Measurements from ENCODE around the gene GPR34.
"Not testable (repeated sequence)": the region's sequence is repeated elsewhere in the genome, so short reads cannot be mapped to it uniquely, and the experiment has no call there.

The GPR34 gene

DNA sequence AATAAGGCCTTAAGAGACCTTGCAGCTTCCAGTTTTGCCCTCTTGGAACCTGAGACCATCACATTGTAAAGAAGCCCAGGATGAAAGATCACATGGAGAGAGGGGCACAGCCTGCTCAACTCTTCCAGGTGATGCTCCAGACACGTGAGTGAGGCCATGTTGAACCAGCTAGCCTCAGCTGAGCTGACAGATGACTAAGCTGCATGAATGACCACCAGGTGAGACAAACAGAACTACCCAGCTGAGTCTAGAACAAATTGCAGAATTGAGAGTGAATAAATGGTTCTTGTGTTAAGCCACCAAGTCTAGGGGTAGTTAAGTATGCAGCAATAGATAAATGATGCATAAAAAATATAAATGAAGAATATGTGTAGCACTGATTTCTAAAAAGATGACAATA lies 18.4 kb downstream of the GPR34 start:
- no peak overlapping the region for H3K4me3 ChIP-seq (ENCODE audit: control insufficient read depth, low read depth, low read length)
- TF ChIP-seq, protein P1, sequence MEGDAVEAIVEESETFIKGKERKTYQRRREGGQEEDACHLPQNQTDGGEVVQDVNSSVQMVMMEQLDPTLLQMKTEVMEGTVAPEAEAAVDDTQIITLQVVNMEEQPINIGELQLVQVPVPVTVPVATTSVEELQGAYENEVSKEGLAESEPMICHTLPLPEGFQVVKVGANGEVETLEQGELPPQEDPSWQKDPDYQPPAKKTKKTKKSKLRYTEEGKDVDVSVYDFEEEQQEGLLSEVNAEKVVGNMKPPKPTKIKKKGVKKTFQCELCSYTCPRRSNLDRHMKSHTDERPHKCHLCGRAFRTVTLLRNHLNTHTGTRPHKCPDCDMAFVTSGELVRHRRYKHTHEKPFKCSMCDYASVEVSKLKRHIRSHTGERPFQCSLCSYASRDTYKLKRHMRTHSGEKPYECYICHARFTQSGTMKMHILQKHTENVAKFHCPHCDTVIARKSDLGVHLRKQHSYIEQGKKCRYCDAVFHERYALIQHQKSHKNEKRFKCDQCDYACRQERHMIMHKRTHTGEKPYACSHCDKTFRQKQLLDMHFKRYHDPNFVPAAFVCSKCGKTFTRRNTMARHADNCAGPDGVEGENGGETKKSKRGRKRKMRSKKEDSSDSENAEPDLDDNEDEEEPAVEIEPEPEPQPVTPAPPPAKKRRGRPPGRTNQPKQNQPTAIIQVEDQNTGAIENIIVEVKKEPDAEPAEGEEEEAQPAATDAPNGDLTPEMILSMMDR (IDR thresholded peaks at IDR 0.05; ENCODE audit: control insufficient read depth, insufficient read depth, low read depth, low read length, missing control alignments), result no peak
- no peak for DNase-seq (ENCODE audit: low read depth)

DNA sequence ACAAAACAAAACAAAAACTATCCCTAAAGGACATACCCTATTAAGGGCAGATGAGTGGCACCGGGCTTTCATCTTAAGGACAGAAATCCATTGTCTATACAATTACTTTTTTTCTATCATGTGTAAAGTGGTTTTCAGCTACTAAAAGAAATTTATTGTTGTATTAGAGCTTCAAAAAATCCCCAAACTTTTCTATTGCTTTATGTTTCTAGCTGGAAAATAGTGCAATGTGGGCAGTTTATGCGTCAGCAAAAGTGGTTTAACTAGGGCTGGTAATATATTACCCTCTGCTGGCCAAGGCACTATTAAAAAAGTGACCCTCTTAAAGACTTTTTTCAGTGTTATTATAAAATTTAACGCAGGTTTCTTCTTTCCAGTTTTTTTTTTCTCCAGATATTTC lies 19.7 kb downstream of the GPR34 start:
- DNase-seq (ENCODE audit: low read depth), result no peak
- TF ChIP-seq, protein P1 (IDR thresholded peaks at IDR 0.05; ENCODE audit: control insufficient read depth, insufficient read depth, low read depth, low read length, missing control alignments), result no peak

DNA sequence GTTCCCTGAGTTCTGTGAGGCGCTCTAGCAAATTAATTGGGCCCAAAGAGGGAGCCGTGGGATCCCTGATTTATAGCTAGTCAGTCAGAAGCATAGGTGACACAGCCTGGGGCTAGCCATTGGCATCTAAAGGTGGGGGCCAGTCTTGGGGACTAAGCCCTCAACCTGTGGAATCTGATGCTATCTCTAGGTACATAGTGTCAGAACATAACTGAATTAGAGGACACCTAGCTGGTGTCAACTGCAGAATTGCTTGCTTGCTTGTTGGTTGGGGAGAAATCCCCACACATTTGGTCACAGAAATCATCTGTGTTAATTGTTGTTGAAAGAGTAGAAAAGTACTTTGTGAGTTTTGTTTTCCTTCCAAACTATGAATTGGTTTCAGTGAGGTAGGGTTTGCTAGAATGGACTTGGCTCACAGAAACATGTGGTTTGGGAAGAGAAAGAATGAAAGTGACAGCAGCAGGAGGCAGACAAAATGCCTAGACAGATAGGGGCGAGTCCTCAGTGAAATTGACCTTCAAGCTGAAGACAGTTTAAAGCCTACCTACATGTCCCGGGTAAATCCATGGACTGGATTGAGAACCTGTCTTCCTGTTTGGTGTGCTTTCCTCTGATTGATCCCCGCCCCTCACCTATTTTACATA lies 22.4 kb downstream of the GPR34 start:
- no peak for DNase-seq (ENCODE audit: low read depth)
- no peak overlapping the region for H3K4me3 ChIP-seq (ENCODE audit: control insufficient read depth, low read depth, low read length)
- TF ChIP-seq, protein P1 (IDR thresholded peaks at IDR 0.05; ENCODE audit: control insufficient read depth, insufficient read depth, low read depth, low read length, missing control alignments), result no peak

More for the DNA sequence above, 19.7 kb downstream of the GPR34 start:
- H3K4me3 ChIP-seq (ENCODE audit: control insufficient read depth, low read depth, low read length), result no peak overlapping the region

DNA sequence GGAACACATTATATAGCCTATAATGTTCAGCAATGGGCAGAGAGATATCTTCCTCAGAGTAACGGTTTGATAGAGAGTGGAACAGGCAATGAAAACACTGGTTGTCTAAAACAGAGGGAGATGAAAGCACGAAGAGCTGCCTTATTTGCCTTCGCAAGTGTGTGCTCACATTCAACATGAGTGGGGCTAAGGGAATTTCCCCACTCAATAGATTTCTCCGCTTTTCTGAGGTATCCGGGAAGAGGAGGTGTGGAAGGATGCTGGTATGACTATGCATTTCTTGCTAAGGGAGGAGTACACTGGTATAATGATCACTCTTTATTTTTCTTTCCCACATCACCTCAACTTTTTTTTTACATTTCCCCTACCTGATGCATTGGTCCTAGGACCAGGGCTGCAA lies 27.4 kb downstream of the GPR34 start:
- no peak overlapping the region for H3K4me3 ChIP-seq (ENCODE audit: control insufficient read depth, low read depth, low read length)

DNA sequence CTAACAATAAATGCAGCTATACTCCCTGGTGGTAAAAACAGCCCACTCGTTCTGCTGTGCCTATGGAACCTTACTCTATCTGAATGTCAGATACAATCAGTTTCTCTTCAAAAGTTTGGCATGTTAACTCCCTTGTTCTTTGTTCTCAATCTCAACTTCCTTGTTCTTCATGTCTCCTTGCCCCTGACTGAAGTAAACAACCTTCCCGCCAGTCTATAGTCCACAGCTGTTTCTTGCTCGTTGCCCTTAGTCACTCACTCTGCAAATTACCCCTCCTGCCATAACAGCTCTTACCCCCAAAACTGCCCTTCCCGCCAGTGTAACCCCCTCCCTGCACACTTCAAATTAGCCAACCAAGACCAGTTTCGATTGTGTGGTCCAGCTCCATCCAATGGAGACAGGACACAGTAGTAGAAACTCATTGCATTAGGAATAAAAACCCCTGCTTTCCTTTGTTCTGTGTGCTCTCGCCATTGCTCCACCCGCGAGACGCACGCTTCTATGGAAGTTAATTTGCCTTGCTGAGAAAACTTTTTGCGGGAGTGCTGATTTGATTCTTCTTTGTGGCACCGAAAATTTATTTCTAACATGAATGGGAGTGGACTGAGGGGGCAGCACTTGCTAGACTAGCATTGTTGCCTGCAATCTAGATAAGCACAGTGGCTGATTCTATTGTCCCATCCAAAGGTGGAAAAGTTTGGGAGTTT lies 28.1 kb downstream of the GPR34 start:
- TF ChIP-seq, protein P1 (IDR thresholded peaks at IDR 0.05; ENCODE audit: control insufficient read depth, insufficient read depth, low read depth, low read length, missing control alignments), result no peak
- H3K4me3 ChIP-seq (ENCODE audit: control insufficient read depth, low read depth, low read length), result no peak overlapping the region
- DNase-seq (ENCODE audit: low read depth), result no peak

More for the DNA sequence above, 27.4 kb downstream of the GPR34 start:
- no peak for DNase-seq (ENCODE audit: low read depth)
- TF ChIP-seq, protein P1 (IDR thresholded peaks at IDR 0.05; ENCODE audit: control insufficient read depth, insufficient read depth, low read depth, low read length, missing control alignments), result no peak

DNA sequence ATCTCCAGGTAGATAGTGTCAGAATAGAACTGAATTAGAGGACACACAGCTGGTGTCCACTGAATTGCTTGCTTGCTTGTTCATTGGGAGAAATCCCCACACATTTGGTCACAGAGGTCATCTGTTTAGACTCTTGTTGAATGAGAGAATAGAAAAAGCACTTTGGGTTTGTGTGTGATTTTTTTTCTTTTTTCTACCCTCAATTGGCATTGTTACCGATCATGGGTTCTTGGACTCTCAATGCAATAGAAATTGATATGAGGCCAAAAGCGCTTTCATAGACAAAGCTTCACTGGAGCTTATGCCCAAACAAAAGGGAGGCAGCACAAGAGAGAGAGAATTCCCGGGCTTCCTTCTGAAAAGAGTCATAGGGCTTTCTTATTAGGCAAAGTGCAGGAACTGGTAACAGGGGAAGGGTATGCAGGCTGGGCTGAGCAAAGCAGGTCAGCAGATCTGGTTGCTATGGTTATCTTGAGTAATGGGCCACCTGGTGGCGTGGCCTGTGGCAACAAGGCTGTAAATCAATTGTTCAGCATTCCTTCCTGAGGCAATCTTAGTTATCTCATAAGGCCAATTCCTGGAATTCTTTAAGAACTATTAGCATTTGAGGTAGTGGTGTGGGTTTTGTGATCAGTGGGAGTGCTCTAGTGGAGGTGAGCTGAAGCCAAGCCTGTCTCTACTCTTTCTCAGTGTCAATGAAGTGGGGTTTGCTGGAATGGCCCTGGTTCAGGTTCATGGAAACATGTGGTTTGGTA lies 29.9 kb downstream of the GPR34 start:
- TF ChIP-seq, protein P1 (IDR thresholded peaks at IDR 0.05; ENCODE audit: control insufficient read depth, insufficient read depth, low read depth, low read length, missing control alignments), result no peak
- no peak overlapping the region for H3K4me3 ChIP-seq (ENCODE audit: control insufficient read depth, low read depth, low read length)

DNA sequence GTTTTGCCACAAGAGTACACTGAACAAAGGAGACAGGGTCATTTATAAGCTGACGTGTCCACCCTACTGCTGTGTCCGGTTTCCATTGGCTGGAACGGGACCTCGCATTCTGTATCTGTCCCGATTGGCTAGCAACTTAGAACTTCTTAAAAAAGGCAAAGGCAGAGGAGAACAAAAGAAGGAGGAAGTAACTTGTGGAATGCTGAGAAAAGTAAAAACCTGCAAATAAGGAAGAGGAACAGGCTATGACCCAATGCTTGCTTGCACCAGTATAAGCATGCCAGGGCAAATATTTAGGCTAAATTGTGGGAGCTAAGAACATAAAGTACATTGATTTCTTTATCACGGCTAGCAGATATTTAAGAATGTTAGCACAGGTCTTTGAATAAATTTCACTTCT lies 30.8 kb downstream of the GPR34 start:
- not testable (repeated sequence) for DNase-seq (ENCODE audit: low read depth); H3K4me3 ChIP-seq (ENCODE audit: control insufficient read depth, low read depth, low read length)

More for the DNA sequence above, 29.9 kb downstream of the GPR34 start:
- no peak for DNase-seq (ENCODE audit: low read depth)
